Fibroblast of villous mesenchyme (primary cell): Measurements from ENCODE around the gene WDR18. TPM values are rescaled to one million over a fixed set of nuclear protein-coding genes. Genes with fewer than 3 reads are reported as not detected.

Experiments used
- DNase-seq: peaks from one replicate; pipeline ENCODE4 v3.0.0-alpha.2; 2010; ENCODE audit warnings: low read depth
- H3K4me3 ChIP-seq: 2 replicates; pipeline ENCODE4 v1.5.1; 2011; ENCODE audit warnings: low read depth, mild to moderate bottlenecking, low read length
- total RNA-seq: library from RNA; depleted of rRNA; stranded (reverse); fragments of >200 nt; gene quantifications from 2 replicates; pipeline ENCODE4 v1.2.3, GENCODE V29; 2012
- TF ChIP-seq, protein P1 (sequence below): IDR thresholded peaks from 2 replicates; pipeline ENCODE4 v1.5.1; 2012; ENCODE audit warnings: low read depth, mild to moderate bottlenecking, low read length; ENCODE audit not compliant: insufficient read depth

WDR18 gene
- total RNA-seq, 1 donor = 49.7 TPM

DNA sequence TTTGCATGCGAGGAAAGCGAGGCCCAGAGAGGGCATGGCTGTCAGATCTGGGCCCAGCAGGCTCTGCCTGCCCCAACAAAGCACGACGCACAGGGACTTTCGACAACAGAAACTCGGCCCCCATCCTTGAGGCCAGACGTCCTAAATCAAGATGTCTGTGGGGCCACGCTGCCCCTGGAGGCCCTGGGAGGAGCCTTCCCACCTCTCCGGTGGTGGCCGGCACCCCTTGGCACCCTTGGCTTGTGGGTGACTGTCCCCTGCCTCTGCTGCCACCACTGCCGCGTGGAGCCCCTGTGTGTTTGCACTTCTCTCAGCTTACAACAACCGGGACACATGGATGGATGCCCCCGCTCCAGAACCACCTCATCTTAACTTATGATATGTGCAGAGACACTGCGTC is 4.4 kb downstream of the WDR18 start:
- DNase-seq = no peak
- no peak overlapping the region for H3K4me3 ChIP-seq
- TF ChIP-seq, protein P1, sequence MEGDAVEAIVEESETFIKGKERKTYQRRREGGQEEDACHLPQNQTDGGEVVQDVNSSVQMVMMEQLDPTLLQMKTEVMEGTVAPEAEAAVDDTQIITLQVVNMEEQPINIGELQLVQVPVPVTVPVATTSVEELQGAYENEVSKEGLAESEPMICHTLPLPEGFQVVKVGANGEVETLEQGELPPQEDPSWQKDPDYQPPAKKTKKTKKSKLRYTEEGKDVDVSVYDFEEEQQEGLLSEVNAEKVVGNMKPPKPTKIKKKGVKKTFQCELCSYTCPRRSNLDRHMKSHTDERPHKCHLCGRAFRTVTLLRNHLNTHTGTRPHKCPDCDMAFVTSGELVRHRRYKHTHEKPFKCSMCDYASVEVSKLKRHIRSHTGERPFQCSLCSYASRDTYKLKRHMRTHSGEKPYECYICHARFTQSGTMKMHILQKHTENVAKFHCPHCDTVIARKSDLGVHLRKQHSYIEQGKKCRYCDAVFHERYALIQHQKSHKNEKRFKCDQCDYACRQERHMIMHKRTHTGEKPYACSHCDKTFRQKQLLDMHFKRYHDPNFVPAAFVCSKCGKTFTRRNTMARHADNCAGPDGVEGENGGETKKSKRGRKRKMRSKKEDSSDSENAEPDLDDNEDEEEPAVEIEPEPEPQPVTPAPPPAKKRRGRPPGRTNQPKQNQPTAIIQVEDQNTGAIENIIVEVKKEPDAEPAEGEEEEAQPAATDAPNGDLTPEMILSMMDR = no peak

DNA sequence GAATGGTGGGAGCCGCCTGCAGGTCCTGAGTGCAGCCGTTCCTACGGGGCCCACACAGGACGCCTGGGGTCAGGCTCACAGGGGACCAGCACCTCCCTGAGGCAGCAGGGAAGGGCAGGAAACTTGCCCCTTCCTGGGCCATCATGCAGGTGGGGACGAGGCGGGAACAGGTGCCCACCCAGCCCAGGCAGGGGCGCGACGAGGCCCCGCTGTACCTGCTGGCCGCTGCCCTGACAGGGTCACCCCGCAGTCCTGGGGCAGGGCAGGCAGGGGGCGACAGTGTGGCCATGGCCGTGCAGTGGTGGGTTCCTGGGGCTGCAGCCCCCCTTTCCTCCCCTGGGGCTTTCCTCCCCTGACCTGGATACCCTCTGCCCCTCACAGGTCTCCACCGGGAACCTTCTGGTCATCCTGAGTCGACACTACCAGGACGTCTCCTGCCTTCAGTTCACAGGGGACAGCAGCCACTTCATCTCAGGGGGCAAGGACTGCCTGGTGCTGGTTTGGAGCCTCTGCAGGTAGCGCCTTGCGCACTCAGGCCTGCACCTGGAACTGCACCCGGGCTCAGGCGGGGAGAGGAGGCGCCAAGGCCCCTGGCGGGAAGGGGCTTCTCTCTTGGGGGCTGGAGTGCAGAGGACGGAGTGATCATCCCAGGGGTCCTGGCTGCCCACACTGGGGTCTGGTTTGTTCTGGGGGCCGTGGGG is 5.4 kb downstream of the WDR18 start:
- TF ChIP-seq, protein P1 = peak; percentile 40
- no peak for DNase-seq
- H3K4me3 ChIP-seq = no peak overlapping the region

DNA sequence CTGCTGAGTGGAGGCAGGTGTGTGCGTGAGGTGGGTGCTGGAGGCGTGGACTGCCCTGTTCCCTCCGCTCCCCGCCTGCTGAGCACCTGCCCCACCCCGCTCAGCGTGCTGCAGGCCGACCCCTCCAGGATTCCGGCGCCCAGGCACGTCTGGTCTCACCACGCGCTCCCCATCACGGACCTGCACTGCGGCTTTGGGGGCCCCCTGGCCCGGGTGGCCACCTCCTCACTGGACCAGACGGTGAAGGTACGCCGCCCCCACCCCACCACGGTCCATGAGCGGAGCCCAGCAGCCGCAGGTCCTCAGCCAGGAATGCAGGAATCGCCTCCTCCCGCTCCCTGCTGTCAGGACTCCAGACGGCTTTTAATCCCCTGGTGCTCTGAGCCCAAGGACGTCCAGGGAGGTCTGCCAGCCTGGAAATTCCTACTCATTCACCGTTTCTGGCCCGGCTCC is 6.0 kb downstream of the WDR18 start:
- no peak overlapping the region for H3K4me3 ChIP-seq
- TF ChIP-seq, protein P1 = no peak
- no peak for DNase-seq

DNA sequence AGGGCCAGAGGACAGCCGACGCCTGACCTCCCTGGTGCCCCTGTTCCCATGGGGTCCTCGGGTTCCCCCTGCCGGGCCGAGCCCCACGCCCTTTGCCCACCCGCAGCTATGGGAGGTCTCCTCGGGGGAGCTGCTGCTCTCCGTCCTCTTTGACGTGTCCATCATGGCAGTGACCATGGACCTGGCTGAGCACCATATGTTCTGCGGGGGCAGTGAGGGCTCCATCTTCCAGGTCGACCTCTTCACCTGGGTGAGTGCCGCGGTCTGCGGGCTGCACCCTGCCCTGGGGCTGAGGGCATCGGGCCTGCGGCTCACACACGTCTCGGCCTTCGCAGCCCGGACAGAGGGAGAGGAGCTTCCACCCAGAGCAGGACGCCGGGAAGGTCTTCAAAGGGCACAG is 6.6 kb downstream of the WDR18 start:
- TF ChIP-seq, protein P1 = no peak
- DNase-seq = no peak
- H3K4me3 ChIP-seq = no peak overlapping the region

GRCh38 chr19:991174-991931 is 7.2 kb downstream of the WDR18 start:
- DNase-seq = peak; percentile 69
- no peak overlapping the region for H3K4me3 ChIP-seq
- TF ChIP-seq, protein P1 = no peak

GRCh38 chr19:991932-992669 is 8.0 kb downstream of the WDR18 start:
- TF ChIP-seq, protein P1 = no peak
- H3K4me3 ChIP-seq = no peak overlapping the region
- DNase-seq = no peak
